Measurements from ENCODE around the gene SCARB1.

Gene SCARB1

DNA sequence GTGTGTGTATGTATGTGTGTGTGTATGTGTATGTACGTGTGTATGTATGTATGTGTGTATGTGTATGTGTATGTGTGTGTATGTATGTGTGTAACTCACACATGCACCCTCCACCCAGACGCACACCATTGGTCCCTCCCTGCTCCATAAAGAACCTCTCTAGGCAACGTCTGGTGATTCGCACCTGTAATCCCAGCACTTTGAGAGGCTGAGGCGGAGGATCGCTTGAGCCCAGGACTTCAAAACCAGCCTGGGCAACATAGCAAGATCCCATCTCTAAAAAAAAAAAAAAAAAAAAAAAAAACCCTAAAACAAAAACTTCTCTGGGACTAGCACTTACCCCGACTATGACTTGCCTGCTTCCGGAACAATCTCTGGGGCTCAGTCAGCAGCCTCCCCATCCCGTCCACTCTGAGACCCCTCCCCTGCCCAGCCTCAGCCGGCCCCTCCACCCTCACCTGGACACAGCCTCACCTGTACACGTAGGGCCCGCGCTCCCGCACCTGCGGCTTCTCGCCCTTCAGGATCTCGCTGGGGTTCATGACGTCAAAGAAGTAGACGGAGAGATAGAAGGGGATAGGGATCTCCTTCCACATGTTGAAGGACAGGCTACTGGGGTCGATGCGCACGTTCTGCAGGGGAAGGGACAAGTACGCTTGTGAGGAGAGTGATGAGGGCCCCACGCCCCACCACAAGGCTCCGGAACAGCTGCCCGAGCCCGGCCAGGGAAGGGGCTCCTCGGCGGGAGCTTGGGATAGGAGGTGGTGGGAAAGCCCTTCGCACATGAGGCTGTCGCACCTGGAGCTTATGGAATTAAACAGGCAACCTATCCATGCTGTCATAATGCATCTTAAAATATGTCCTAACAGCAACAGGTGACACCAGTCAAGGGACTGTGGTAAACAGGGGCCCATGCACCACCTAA is 46.3 kb downstream of the SCARB1 start:
- DNase-seq: no peak

DNA sequence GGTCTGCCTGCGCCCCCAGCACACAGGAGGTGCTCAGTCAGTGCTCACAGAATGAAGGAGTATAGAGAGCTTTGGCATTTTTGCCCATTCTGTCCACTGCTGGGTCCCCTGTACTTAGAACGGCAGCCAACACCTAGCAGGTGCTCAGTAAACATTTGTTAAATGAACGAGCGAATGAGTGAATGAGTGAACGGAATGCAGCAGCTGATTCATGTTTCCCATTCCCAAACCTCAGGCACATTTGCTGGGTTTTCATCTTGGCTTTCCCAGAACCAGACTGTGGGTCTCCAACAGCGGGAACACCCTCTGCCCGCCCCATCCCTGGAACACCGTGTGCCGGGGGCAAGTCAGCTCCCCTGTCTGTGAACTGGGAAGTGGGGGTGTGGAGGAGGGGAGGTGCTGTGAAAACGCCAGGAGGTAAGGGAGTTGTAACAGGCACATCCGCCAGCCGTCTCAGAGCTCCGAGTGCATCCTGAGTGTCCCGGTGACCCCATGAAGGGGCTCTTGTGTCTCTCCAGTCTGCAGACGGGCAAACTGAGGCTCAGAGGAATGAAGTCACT is 47.3 kb downstream of the SCARB1 start:
- no peak for DNase-seq

DNA sequence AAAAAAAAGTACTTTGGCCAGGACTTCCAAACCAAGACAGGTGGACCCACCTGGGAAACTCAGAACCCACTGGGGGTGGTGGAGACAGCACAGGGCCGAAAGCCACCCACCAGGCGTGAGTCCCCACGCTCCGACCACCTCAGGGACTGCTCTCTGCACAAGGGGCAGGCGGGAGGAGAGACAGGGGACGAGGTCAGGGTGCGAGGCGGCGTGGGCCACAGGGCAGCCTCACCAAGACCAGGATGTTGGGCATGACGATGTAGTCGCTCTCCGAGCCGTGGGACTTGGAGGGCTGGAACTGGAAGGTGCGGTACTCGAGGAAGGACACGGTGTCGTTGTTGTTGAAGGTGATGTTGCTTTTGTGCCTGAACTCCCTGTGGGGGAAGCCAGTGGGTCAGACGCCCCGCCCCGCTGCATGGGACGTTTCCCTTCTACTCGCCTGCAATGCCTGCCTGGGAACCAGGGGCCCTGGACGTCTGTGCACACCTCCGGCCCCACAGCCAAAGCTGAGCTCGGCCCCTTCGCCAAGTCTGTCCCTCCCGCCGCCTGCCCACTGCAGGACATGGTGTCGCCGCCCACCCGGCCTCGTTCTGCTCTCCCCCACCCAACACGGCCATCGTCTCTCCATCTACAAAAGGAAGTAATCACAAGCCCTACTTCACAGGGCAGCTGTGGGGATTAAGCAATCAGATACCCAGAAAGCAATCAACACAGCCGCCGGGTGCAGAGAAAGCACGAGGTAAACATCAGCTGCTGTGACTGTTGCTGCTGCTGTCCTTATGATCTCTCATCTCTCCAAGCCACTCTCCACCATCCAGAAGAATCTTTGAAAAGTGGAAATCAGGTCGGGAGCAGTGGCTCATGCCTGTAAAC is 48.7 kb downstream of the SCARB1 start:
- DNase-seq: no peak

DNA sequence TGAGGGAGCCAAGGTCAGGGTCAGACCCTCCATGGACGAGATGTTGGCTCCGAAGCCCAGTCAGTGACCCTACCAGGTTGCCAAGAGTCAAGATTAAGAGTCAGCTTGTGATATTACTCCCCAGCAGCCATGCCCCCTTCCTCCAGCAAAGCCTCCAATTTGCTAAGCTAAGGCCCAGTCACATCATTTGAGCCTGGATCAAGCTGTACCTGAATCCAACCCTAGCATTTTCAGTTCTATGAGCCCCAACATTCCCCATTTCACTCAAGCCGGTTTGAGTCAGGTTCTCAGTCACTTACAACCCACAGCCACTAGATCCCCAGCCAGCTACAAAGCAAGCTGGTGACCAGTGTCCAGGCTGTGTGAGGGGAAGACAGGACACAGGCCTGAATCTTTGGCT is 49.9 kb downstream of the SCARB1 start:
- DNase-seq: no peak

DNA sequence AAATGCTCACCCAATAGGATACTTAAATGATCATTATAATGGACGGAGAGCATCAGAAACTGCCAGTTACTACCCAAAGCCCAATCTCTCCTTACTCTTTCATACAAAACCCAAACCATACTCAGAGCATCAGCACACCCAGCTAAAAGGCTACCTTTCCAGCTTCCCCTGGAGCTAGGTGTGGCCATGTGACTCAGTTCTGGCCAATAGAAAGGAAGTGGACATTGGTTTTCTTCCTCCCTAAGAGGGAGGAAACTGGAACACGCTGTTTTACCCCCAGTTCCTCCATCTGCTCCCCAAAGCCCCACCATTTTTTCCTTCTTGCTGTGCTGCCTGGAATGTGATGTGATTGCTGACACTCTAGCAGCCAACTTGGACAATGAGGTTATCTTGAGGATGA is 50.7 kb downstream of the SCARB1 start:
- no peak for DNase-seq

DNA sequence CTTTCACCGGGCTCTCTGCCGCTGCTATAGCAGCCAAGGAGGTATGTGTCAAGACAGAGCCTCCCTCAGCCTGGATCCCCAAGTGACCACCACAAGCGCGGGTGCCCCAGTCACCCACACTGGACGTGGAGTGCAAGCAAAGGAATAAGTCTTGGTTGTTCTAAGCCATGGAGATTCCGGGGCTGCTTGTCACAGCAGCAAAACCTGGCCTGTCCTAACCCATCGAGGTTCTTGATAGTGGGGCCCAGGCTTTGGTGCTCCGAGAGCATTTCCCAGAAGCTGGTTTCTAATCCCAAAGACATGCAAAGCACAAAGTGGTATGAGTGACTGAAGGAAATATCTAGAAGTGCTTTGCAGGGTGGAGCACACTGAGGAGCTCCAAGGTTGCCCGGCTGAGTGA is 51.3 kb downstream of the SCARB1 start:
- no peak for DNase-seq

DNA sequence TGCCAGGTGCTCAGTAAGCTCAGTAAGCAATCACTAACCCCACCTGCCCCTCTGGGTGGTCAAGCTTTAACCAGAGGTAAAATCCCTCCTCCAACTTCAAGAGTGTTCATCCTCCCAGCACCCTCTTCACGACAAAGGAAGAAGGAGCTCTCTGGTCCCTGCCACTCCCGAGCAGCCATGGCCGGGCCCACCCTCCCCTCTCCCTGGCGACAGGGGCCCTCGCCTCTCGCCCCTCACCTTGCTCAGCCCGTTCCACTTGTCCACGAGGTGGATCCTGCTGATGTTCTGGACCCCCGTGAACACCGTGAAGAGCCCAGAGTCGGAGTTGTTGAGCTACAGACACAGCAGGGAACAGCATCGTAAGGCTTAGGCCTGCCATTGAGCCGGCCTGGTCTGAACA is 52.0 kb downstream of the SCARB1 start:
- DNase-seq: no peak

DNA sequence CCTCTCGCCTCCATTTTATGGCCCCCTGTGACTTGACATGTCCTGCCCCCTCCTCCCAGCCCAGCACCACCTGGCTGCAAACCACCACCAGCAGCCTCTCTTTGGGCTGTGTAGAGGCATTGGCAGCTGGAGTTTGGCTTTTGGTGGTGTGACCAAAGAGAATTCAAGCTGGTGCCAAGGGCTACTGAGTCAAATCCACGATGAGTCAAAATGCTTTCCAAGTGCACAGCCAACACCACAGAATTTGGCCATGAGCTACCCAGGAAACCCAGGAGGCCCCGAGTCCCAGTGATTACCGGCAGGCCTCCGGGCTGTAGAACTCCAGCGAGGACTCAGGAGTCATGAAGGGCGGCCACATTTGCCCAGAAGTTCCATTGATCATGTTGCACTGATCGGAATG is 53.8 kb downstream of the SCARB1 start:
- no peak for DNase-seq

DNA sequence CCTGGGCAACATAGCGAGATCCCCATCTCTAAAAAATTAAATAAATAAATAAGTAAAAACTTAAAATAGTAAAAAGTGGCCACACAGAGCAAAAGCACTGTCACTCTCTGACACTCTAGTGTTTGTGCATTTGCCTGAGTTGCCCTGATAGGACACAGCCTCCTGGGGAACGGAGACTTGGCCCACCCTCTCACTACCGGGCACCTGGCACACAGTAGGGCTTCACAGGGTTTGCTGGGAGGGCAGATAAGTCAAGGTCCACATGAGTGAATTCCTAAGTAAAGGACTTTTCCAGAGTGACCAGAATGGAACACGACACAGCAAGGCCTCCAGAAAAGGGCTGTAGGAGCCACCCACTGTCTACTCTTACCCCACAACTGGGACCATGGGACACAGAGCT is 54.3 kb downstream of the SCARB1 start:
- no peak for DNase-seq

DNA sequence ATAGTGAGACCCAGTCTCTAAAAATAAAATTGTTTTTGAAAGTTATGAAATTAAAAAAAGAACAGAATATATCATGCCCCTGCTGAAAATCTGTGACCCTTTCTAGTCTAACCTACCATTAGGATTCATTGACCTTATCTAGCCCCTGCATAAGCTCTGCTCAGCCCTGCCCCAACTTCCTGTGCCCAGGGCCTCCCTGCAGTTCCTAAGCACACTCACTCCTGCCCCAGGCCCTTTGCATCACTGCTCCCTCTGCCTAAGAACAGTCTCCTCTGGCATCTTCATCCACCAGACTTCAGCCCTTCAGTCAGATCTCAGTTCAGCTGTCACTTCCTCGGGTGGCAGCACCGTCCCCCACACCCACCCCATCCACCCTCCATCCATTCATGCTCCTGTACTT is 55.4 kb downstream of the SCARB1 start:
- no peak for DNase-seq

DNA sequence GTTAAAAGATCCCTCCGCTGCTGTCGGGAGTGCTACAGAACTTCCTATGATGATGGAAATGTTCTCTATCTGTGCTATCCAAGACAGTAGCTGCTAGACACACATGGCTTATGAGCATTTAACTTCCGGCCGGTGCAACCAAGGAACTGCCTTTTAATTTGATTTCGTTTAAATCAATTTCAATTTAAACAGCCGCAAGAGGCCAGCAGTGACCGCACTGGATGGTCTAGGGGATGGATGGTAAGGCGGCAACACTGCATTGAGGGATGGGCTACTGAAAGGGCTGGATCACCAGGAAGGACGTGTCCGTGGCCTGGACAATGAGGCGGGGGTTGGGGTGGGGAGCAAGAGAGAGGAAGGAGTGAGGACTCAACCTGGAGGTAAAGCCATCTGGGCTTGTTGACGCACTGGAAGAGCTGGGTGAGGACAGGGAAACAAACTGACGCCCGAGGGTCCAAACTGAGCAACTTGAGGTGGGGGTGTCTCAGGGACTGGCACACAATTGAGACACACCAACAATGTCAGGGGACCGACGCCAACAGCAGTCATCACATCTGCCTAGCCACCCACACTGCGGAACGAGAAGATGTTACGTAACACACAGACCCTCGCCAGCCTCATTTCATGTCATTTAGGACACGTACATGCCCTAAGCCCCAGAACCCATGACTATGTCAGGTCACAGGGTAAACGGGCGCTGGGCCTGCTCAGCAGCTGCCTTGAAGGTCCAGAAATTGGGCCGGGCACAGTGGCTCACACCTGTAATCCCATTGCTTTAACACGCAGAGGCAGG is 57.6 kb downstream of the SCARB1 start:
- DNase-seq: no peak

DNA sequence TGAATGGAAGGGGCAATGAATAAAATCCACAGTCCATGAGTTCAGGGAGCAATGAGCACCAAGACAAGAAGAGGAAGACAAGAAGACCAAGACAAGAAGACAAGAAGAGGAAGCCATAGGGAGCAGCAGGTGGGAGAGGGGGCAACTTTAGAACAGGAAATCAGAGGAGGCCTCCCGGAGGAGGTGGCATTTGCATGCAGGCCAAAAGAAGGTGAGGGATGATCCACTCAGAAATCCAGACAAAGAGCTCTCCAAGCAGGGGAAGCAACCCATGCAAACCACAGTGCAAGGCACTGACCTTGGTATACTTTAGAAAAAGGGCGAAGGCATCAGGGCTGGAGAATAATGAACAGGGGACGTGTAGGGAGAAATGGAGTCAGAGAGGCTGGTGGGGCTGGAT is 58.6 kb downstream of the SCARB1 start:
- no peak for DNase-seq

DNA sequence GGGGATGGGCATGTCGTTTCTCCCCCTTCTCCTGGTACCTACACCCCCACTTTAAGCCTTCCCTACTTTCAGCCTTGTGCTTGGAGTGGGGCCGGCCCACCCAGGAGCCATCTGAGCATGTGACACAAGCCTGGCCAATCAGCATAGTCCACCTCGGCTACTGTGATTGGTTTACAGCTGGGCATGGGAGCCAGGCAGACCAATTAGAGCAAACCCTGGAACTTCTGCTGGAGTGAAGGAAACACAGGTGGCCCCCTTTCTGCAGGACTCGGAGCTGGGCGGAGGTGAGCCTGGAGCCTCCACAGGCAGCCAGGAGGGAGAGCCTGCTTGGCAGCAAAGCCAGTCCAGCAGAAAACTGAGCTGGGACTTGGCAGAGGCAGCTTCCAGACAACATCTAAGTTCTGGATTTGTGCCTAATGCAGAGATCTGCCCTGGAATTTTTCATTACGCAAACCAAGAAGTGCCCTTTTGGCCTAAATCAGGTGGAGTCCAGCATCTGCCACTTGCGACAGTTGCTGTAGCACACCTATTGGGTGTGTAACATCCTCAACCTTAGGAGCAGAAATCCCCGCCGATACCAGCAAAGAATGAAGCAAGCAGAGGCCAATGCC is 59.5 kb downstream of the SCARB1 start:
- DNase-seq: no peak

DNA sequence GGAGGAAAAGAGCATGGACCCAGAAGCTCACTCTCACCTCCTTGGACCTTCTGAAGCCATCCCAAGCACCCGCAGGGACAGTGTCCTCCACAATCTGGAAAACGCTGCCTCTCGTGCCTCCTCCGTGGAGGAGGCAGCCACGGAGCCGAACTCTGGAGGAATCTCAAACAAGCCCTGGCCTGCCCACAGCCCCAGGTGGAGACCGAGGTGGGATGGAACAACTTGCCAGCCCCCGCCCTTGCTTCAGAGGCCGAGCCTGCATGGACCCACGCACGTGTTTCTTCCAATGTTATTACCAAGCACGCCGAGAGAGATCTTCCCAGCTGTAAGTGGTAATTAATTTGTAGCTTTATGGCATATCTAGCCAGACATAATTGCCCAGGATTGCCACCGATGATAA is 61.3 kb downstream of the SCARB1 start:
- no peak for DNase-seq

DNA sequence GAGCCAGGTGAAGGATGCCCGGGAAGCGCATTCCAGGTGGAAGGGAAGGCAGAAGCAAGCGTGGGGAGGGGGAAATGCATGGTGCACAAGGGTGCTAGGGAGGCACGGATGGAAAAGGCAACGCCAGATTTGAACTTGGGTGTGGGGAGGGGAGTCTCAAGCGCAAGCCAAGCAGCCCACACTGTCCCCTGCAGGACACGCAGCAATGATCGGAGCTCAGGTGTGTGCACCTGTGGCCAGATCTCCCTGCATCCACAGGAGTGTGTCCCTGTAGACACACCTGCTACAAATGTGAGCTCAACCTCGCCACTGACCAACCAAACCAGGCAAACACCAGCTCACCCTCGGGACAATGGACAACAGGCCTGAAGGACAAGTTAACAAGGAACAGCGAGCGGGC is 63.2 kb downstream of the SCARB1 start:
- DNase-seq: no peak

DNA sequence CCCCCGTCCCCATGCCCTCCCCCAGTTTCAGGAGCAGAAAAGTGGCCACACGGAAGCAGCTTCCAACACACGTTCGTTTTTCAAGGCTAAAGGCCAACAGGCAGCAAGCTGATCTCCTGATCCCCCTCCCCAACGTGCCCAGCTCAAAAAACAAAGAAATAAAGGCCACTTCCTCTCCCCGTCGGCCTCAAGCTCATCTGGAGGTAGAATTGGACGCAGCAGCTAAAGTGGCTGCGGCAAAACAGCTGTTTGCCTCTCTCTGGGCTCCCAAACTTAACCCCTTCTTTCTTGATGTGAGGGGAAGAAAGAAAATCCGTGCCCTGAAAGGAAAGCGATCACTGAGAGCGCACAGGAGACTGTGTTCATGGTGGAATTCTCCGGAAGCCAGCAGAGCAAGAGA is 66.3 kb downstream of the SCARB1 start:
- DNase-seq: no peak

DNA sequence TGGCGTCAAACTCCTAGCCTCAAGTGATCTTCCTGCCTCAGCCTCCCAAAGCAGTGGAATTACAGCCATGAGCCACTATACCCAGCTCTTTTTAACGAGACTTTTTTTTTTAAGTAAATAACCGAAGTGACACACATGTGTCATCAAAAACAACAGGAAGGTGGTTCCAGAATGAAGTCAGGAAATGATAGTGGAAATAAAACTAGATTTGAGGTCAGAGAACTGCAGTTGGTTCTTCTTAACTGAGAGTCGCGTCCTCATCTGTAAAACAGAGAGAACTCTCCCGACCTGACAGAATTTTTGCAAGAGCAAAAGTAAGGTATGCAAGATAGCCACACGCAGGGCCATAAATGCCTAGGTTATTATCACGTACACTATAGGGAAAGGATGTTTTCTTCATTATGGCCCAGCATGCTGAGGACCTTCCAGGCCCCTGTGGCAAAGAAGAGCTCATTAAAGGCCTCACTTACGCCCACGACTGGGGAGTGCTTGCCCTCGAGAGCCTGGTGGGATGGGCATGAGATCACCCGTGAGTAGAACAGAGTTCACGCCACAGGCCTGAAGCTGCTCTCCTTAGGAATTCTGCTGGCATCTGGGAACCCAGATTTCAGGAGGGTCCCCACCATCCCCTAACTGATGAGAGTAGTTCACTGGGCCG is 67.2 kb downstream of the SCARB1 start:
- DNase-seq: peak; percentile 45

DNA sequence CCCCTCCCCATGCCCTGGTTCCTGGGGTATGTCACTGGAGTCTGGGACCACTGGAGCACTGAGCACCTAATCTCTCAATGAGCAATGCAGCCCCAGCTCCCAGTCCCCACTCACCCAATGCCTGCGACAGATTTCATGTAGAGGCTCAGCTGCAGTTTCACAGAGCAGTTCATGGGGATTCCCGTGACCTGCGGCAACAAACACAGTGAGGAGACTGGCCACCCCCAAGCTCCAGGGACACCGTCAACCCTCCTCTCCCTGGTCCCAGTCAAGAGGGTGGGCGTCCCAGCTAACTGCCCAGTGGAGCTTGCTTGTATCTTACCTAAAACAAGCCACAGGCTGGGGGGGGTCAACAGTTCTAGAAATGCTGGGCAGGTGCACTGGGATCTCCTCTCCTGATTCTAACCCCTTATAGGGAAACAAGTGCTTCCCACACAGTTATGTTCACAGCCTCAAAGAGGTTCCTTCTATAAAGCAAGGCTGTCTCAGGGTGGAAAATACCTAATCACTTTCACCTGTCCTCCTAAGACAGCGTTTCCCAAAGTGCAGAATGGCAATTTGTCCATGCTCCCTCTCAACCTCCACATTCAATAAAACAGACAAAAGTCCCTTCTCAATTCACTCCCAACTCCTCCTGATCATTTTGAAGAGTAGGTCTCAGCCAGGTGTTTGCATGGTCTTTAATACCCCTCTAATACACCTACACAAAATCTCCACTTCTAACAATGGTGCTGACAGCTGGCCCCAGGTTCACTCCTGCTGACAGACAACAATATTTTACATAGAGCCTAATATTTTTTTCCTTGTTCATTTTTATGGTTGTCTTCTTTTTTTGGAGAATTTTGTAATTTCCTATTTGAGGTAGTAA is 68.3 kb downstream of the SCARB1 start:
- DNase-seq: no peak

DNA sequence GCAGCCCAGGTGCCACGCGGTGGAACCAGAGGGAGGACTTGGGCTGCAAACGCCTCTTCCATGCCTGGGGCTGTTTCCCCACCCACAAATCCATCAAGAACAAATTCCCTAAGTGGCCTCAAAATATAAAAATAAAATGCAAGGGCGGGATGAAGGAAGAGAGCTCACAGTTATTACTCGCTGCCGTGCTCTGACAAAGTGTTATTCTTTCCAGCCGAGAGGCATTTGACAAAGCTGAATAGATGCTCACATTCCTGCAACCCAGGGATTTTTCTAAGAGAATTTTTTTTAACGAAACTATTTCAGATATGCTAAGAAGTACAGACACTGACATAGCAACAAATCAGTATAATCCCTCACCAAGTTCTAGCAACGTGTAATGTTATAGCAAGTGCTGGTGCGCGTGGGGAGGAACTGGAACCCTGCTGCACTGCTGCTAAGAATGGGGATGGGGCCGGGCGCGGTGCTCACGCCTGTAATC is 70.7 kb downstream of the SCARB1 start:
- DNase-seq: no peak

DNA sequence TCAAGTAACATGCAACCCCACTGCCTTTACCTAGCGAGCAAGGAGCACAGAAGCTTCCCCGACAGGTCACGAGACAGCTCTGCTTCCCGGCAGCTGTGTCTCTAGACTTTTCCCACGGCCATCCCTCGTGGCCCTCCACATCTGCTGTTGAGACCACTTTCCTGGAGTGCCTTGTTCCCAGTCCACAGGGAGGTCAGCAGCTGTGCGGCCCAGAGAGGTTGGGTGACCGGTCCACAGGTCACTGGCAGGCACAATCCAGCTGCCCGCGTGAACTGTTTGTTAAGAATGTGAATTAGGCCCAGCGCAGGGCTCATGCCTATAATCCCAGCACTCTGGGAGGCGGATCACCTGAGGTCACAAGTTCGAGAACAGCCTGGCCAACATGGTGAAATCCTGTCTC is 71.5 kb downstream of the SCARB1 start:
- no peak for DNase-seq

Measured in activated CD4-positive, alpha-beta T cell treated with anti-CD3 and anti-CD28 coated beads, Interleukin-10, Interleukin-2, amounts not matched to agents 100 ng/mL and 50 ng/mL, durations not matched to agents 16 hours and 8 hours (primary cell).